Transverse colon (tissue), 4 donors: ENCODE data around the gene GPR31.

ENCODE experiments used
- CTCF ChIP-seq, 5 experiments: fragments of 200-600 bp in 3 of 5; fragments of 450-650 bp in 2 of 5; sonication (generic) in 3 of 5; IDR thresholded peaks; 1 replicate in 2 of 5; 2 replicates in 3 of 5; pipeline ENCODE4 v1.5.1; 2016 to 2017; ENCODE audit warnings: antibody characterized with exemption in 5 of 5, inconsistent platforms in 3 of 5, mild to moderate bottlenecking in 2 of 5, moderate library complexity in 1 of 5
- EP300 ChIP-seq: sonication (generic); formaldehyde crosslinking; IDR thresholded peaks from one replicate; pipeline ENCODE4 v1.6.1; 2017; ENCODE audit warnings: antibody characterized with exemption, low read depth
- POLR2A ChIP-seq: fragments of 450-650 bp; IDR thresholded peaks from one replicate; pipeline ENCODE4 v1.6.1; 2016; ENCODE audit warnings: antibody characterized with exemption, mild to moderate bottlenecking, moderate library complexity
- POLR2AphosphoS5 ChIP-seq, 3 donors: sonication (generic); formaldehyde crosslinking; IDR thresholded peaks; one replicate each; pipeline ENCODE4 v1.6.1; 2016; ENCODE audit warnings: antibody characterized with exemption in 3 of 3

- no peak for TF ChIP-seq CTCF (IDR thresholded peaks at IDR 0.05)
- TF ChIP-seq POLR2A = no peak
- no peak for TF ChIP-seq EP300
- no peak for TF ChIP-seq POLR2AphosphoS5 (IDR thresholded peaks at IDR 0.05)
Observed at GRCh38 chr6:167129562-167129961, 28.2 kb downstream of the GPR31 start.
